Left ventricle myocardium inferior (tissue), 1 donor: ENCODE measurements around the gene GADD45A. TPM values are rescaled to one million over a fixed set of nuclear protein-coding genes. Genes with fewer than 3 reads are reported as not detected.

Experiments used
- DNase-seq: peaks from one replicate; pipeline ENCODE4 v3.0.0-alpha.2; 2020
- H3K27ac ChIP-seq: fragments of 200-600 bp; replicated peaks from 2 replicates; pipeline ENCODE4 v1.8.0; 2021
- H3K27me3 ChIP-seq: fragments of 200-600 bp; 2 replicates; pipeline ENCODE4 v1.8.0; 2021; ENCODE audit warnings: low read depth
- H3K36me3 ChIP-seq: fragments of 200-600 bp; 2 replicates; pipeline ENCODE4 v1.8.0; 2021
- H3K4me1 ChIP-seq: fragments of 200-600 bp; 2 replicates; pipeline ENCODE4 v1.8.0; 2021
- H3K4me3 ChIP-seq: fragments of 200-600 bp; 2 replicates; pipeline ENCODE4 v1.8.0; 2021; ENCODE audit warnings: mild to moderate bottlenecking, moderate library complexity
- H3K9me3 ChIP-seq: fragments of 200-600 bp; replicated peaks from 2 replicates; pipeline ENCODE4 v1.8.0; 2021
- intact Hi-C: fragments of 100-400 bp; cut with micrococcal nuclease; formaldehyde crosslinking; loops from one replicate; pipeline ENCODE4 v1.11.0; 2022
- long read RNA-seq: library from polyadenylated mRNA; unstranded; transcript quantifications from one replicate; pipeline ENCODE4 v2.0.0, GENCODE V29; 2021
- total RNA-seq: library from RNA; stranded (reverse); fragmentation: NEBNext Ultra II Directional; extraction: Animal tissue kit (Norgen Biotek cat#: 25700); gene quantifications from one replicate; pipeline ENCODE4 v1.2.1, GENCODE V29; 2021
- TF ChIP-seq, protein P1 (sequence below): fragments of 200-600 bp; IDR thresholded peaks from 2 replicates; pipeline ENCODE4 v1.8.0; 2021; ENCODE audit warnings: antibody characterized with exemption, mild to moderate bottlenecking, borderline replicate concordance
- donor health status: DM: no; HTN: yes; CAD: no; lungs with severe emphysema.

The GADD45A gene, protein sequence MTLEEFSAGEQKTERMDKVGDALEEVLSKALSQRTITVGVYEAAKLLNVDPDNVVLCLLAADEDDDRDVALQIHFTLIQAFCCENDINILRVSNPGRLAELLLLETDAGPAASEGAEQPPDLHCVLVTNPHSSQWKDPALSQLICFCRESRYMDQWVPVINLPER
- total RNA-seq = 65.0 TPM
- long read RNA-seq, transcript GADD45A-202 (4 exons, 1,496 nt) = major isoform, 42 of 47 reads
- long read RNA-seq, partial matches to known transcripts = 4 of 47 reads
- long read RNA-seq, other reads (novel, unspliced or antisense) = 0 of 47 reads

DNA sequence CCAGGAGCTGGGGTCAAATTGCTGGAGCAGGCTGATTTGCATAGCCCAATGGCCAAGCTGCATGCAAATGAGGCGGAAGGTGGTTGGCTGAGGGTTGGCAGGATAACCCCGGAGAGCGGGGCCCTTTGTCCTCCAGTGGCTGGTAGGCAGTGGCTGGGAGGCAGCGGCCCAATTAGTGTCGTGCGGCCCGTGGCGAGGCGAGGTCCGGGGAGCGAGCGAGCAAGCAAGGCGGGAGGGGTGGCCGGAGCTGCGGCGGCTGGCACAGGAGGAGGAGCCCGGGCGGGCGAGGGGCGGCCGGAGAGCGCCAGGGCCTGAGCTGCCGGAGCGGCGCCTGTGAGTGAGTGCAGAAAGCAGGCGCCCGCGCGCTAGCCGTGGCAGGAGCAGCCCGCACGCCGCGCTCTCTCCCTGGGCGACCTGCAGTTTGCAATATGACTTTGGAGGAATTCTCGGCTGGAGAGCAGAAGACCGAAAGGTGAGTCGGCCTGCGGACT lies at the start of gene GADD45A:
TSS of gene GADD45A (plus strand) at position 135 of the 491 bp plus-strand sequence. CDS start at position 429, 294 bp downstream.
- intact Hi-C loops = loop anchor here (5.0 to 10.0 kb wide), 2 partner anchors 67 to 120 kb away; no protein-coding TSS in a partner anchor
- Histone ChIP-seq H3K4me3 (peak within 1 kb of the TSS; percentile 97), H3K27ac (peak within 1 kb of the TSS; percentile 99), H3K27me3 (no peaks in the 10 kb centered on the region), H3K4me1 (peaks cover 63% of the 10 kb centered on the region), H3K36me3 (peaks cover 25% of the 10 kb centered on the region), H3K9me3 (no peaks in the 10 kb centered on the region)
- TF ChIP-seq, protein P1, sequence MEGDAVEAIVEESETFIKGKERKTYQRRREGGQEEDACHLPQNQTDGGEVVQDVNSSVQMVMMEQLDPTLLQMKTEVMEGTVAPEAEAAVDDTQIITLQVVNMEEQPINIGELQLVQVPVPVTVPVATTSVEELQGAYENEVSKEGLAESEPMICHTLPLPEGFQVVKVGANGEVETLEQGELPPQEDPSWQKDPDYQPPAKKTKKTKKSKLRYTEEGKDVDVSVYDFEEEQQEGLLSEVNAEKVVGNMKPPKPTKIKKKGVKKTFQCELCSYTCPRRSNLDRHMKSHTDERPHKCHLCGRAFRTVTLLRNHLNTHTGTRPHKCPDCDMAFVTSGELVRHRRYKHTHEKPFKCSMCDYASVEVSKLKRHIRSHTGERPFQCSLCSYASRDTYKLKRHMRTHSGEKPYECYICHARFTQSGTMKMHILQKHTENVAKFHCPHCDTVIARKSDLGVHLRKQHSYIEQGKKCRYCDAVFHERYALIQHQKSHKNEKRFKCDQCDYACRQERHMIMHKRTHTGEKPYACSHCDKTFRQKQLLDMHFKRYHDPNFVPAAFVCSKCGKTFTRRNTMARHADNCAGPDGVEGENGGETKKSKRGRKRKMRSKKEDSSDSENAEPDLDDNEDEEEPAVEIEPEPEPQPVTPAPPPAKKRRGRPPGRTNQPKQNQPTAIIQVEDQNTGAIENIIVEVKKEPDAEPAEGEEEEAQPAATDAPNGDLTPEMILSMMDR = no peak
- DNase-seq = peak; percentile 98

DNA sequence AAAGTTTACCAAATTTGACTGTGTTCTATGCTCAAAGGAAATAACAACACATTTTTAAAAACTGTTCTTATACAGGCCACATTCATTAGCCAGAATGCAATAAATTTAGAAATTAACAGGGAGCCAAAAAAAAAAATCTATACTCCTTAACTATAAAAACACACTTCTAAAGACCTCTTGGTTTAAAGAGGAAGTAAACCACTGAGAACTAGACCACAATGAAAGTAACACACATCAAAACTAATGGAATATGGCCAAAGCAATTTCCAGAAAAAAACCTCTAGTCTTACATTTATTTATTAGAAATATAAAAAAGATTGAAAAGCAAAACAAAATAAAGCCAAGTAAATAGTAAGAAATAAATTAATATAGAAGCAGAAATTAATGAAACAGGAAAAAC lies 48.9 kb upstream of the GADD45A start:
- Histone ChIP-seq H3K9me3 (no peaks in the 10 kb centered on the region), H3K27me3 (no peaks in the 10 kb centered on the region), H3K4me3 (no peak overlapping the region), H3K27ac (no peak overlapping the region), H3K4me1 (no peaks in the 10 kb centered on the region), H3K36me3 (no peaks in the 10 kb centered on the region)
- TF ChIP-seq, protein P1 = no peak
- intact Hi-C loops = no loop called here
- no peak for DNase-seq

DNA sequence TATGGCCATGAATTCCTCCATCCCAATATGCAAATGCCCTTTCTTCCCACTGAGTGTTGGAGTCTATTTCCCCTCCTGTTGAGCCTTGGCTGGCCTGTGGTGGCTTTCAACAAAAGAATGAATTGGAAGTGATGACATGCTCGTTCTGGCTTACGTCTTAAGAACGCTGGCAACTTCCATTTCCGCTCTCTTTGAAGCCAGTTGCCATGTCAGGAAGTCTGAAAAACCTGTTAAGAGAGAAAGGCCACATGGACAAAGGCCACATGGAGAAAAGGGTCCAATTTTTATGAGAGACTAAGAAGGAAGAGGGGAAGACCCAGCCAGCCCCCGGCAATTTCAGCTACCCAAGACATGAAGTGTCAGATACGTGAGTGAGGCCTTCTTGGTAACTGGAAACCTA lies 45.6 kb upstream of the GADD45A start:
- Histone ChIP-seq H3K27ac (no peak overlapping the region), H3K27me3 (no peaks in the 10 kb centered on the region), H3K9me3 (no peaks in the 10 kb centered on the region), H3K36me3 (no peaks in the 10 kb centered on the region), H3K4me3 (no peak overlapping the region), H3K4me1 (no peaks in the 10 kb centered on the region)
- TF ChIP-seq, protein P1 = no peak
- intact Hi-C loops = no loop called here
- no peak for DNase-seq

DNA sequence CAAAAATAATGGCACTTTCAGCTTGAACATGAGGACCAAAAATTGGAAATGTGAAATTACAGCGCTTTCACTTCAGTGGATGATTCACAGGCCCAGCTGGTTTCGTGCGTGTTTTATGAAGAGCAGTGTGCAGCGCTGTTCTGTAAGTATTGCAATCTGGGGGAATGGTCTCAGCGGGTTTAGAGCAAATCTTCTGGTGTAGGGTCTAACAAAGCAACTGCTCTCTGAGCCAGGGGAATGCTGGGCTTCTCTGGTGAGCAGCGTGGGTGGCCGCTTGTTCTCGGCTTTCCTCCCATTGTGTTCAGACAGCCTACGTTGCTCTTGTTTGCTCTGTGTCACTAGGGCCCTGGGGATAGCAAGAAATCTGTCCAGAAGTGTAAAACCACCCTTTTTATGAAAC lies 42.4 kb upstream of the GADD45A start:
- H3K27ac ChIP-seq = peak overlapping the region; percentile 4
- H3K4me1 ChIP-seq = peaks cover 28% of the 10 kb centered on the region
- TF ChIP-seq, protein P1 = no peak
- no peak for DNase-seq
- intact Hi-C loops = no loop called here
- H3K27me3 ChIP-seq = no peaks in the 10 kb centered on the region
- H3K9me3 ChIP-seq = no peaks in the 10 kb centered on the region
- no peak overlapping the region for H3K4me3 ChIP-seq
- no peaks in the 10 kb centered on the region for H3K36me3 ChIP-seq

DNA sequence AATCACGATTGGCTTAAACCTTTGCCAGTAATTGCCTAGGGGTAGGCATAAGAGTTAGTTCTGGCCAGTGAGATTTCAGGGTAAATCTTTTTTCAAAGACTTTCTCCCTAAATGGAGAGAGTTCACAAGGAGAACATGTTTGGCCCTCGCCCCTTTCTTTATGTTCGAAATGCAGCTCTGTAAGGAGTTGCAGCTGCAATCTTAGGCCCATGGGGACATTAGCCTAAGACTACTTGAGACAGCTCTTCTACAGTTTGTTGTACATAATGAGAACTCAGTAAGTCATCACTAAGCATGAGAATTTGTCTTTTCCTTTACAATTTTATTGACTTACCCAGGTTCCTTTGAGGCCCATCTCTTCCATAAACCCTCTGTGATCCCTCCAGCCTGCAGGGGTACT lies 40.4 kb upstream of the GADD45A start:
- no peak for DNase-seq
- TF ChIP-seq, protein P1 = no peak
- H3K4me3 ChIP-seq = no peak overlapping the region
- H3K36me3 ChIP-seq = no peaks in the 10 kb centered on the region
- intact Hi-C loops = no loop called here
- no peaks in the 10 kb centered on the region for H3K27me3 ChIP-seq
- H3K9me3 ChIP-seq = no peaks in the 10 kb centered on the region
- no peak overlapping the region for H3K27ac ChIP-seq
- peaks cover 32% of the 10 kb centered on the region for H3K4me1 ChIP-seq
